Endothelial cell of umbilical vein (primary cell): Measurements from ENCODE around the gene LRRC32. TPM values are rescaled to one million over a fixed set of nuclear protein-coding genes. Genes with fewer than 3 reads are reported as not detected.

Experiments used
- BruUV-seq: library from RNA; stranded (reverse); fragments of 400-500 nt; replicated peaks from 2 replicates; lab custom pipeline; 2021; lab: Mats Ljungman, UMichigan
- CTCF ChIA-PET: fragments of 300-600, 350-600 bp; sonication (Branson Sonifier 250); formaldehyde crosslinking; loops from one replicate; lab custom pipeline; 2021; ENCODE audit warnings: antibody characterized with exemption, inconsistent platforms; lab: Charles Lee
- POLR2A ChIA-PET: fragments of 300-600, 350-600 bp; sonication (Branson Sonifier 250); formaldehyde crosslinking; loops from one replicate; lab custom pipeline; 2021; ENCODE audit warnings: antibody characterized with exemption, inconsistent platforms; lab: Charles Lee
- DNase-seq: peaks from one replicate; pipeline ENCODE4 v3.0.0-alpha.2; 2011; ENCODE audit warnings: low read depth, low spot score
- FAIRE-seq: peaks from 2 replicates; lab custom pipeline; 2011; peaks lifted over from hg19 to GRCh38; lab: Jason Lieb, UNC
- H2AFZ ChIP-seq: 2 replicates; pipeline ENCODE4 v1.6.0; 2012; ENCODE audit warnings: low read depth, low read length, control low read depth, inconsistent platforms
- H3K27ac ChIP-seq: 2 replicates; pipeline ENCODE4 v1.5.1; 2011; ENCODE audit warnings: low read depth, mild to moderate bottlenecking, control low read depth, low read length, moderate library complexity; ENCODE audit not compliant: insufficient read depth
- H3K27me3 ChIP-seq, 2 experiments: 2 replicates each; pipeline versions ENCODE4 v1.6.0 to v1.6.1; 2011; ENCODE audit warnings: low read length in 2 of 2, mixed read lengths in 1 of 2; ENCODE audit not compliant: control insufficient read depth in 2 of 2, insufficient read depth in 2 of 2
- H3K36me3 ChIP-seq, 2 experiments: 2 replicates in 1 of 2; 3 replicates in 1 of 2; pipeline ENCODE4 v1.5.1; 2011; ENCODE audit warnings: low read length in 2 of 2, mild to moderate bottlenecking in 1 of 2, moderate library complexity in 1 of 2; ENCODE audit not compliant: control insufficient read depth in 2 of 2, insufficient read depth in 2 of 2; ENCODE audit errors: extremely low read depth in 1 of 2
- H3K4me1 ChIP-seq: 3 replicates; pipeline ENCODE4 v1.5.1; 2011; ENCODE audit warnings: mild to moderate bottlenecking, low read length; ENCODE audit not compliant: control insufficient read depth, insufficient read depth; ENCODE audit errors: extremely low read depth
- H3K4me2 ChIP-seq: 2 replicates; pipeline ENCODE4 v1.6.1; 2011; ENCODE audit warnings: low read length, control low read depth, mixed read lengths; ENCODE audit not compliant: insufficient read depth
- H3K4me3 ChIP-seq, 3 experiments: fragments of 200-600 bp in 1 of 3; sonication (generic), shearing (Covaris generic) in 1 of 3; replicated peaks in 1 of 3; 2 replicates each; pipeline ENCODE4 v1.5.1; 2011 to 2016; ENCODE audit warnings: control low read depth in 3 of 3, low read length in 3 of 3, mild to moderate bottlenecking in 2 of 3, inconsistent platforms in 1 of 3, low read depth in 1 of 3, moderate library complexity in 1 of 3; ENCODE audit not compliant: insufficient read depth in 1 of 3
- H3K79me2 ChIP-seq: 2 replicates; pipeline ENCODE4 v1.6.0; 2012; ENCODE audit warnings: low read length, inconsistent platforms; ENCODE audit not compliant: control insufficient read depth, insufficient read depth
- H3K9ac ChIP-seq: replicated peaks from 2 replicates; pipeline ENCODE3; 2011; ENCODE audit warnings: low read length, control low read depth; ENCODE audit not compliant: insufficient read depth; ENCODE audit errors: extremely low read depth
- H3K9me1 ChIP-seq: replicated peaks from 3 replicates; pipeline ENCODE4 v1.6.0; 2011; ENCODE audit warnings: mild to moderate bottlenecking, low read length; ENCODE audit not compliant: control insufficient read depth, insufficient read depth; ENCODE audit errors: extremely low read depth
- H3K9me3 ChIP-seq: replicated peaks from 2 replicates; pipeline ENCODE4 v1.5.1; 2012; ENCODE audit warnings: low read length, inconsistent platforms; ENCODE audit not compliant: control insufficient read depth, insufficient read depth
- H4K20me1 ChIP-seq: replicated peaks from 2 replicates; pipeline ENCODE3; 2011; ENCODE audit warnings: mild to moderate bottlenecking, low read length; ENCODE audit not compliant: control insufficient read depth, insufficient read depth; ENCODE audit errors: extremely low read depth
- CTCF ChIP-seq, 2 donors: IDR thresholded peaks; 1 replicate in 1 of 2; 2 replicates in 1 of 2; pipeline ENCODE4 v1.5.1; 2011; ENCODE audit warnings: low read length in 2 of 2, mild to moderate bottlenecking in 2 of 2, moderate library complexity in 2 of 2, control low read depth in 1 of 2, inconsistent platforms in 1 of 2, low read depth in 1 of 2; ENCODE audit not compliant: insufficient read depth in 1 of 2; ENCODE audit errors: extremely low read depth in 1 of 2
- EZH2 ChIP-seq: IDR thresholded peaks from 2 replicates; pipeline ENCODE4 v1.6.1; 2012; ENCODE audit warnings: borderline replicate concordance, low read depth, mild to moderate bottlenecking, moderate library complexity, low read length, inconsistent platforms; ENCODE audit not compliant: severe bottlenecking
- FOS ChIP-seq: IDR thresholded peaks from 2 replicates; pipeline ENCODE4 v1.6.1; 2011; ENCODE audit warnings: mild to moderate bottlenecking, low read length, moderate library complexity, borderline replicate concordance; ENCODE audit not compliant: insufficient read depth
- GATA2 ChIP-seq: IDR thresholded peaks from 2 replicates; pipeline ENCODE4 v1.7.0; 2011; ENCODE audit warnings: low read depth, mild to moderate bottlenecking, moderate library complexity, mixed read lengths, low read length; ENCODE audit not compliant: insufficient read length, insufficient read depth
- MAX ChIP-seq: IDR thresholded peaks from 2 replicates; pipeline ENCODE4 v1.6.1; 2011; ENCODE audit not compliant: insufficient read depth, insufficient read length
- MYC ChIP-seq: IDR thresholded peaks from one replicate; pipeline ENCODE4 v1.6.1; 2011; ENCODE audit warnings: mild to moderate bottlenecking, low read depth, low read length
- POLR2A ChIP-seq: IDR thresholded peaks from 2 replicates; pipeline ENCODE4 v1.6.1; 2012; ENCODE audit warnings: low read depth, mild to moderate bottlenecking, control low read depth, low read length
- POLR2AphosphoS5 ChIP-seq: IDR thresholded peaks from 2 replicates; pipeline ENCODE4 v1.6.1; 2012; ENCODE audit warnings: low read depth, mild to moderate bottlenecking, control low read depth, low read length, moderate library complexity; ENCODE audit not compliant: insufficient read depth
- dilution Hi-C: fragments of 300-500 bp; cut with MboI; formaldehyde crosslinking; loops from one replicate; pipeline ENCODE4 v1.15.0; 2019; ENCODE audit warnings: low sequenced_read_pairs; ENCODE audit not compliant: extremely low pct_ligation_motif_present
- intact Hi-C: fragments of 100-400 bp; cut with micrococcal nuclease; formaldehyde crosslinking; loops from one replicate; pipeline ENCODE4 v1.10.0; 2022
- polyA plus RNA-seq, 4 experiments: library from polyadenylated mRNA; depleted of rRNA in 3 of 4; stranded (reverse) in 3 of 4; unstranded in 1 of 4; fragments of >200 nt; gene quantifications; 2 replicates each; pipeline versions ENCODE4 v1.2.1 to v1.2.3, GENCODE V29; 2011 to 2012; ENCODE audit warnings: missing spikeins in 1 of 4
- total RNA-seq: library from RNA; stranded (reverse); gene quantifications from 2 replicates; pipeline ENCODE4 v1.2.3, GENCODE V29; 2021

LRRC32 gene
- total and polyA plus RNA-seq, 2 donors (not counting 3 experiments of a cell fraction or from before 2014, with no cell fraction given), result 77.2 to 117 TPM

- no peaks in the 10 kb centered on the region for H3K27me3 ChIP-seq
- no peak overlapping the region for H3K4me2 ChIP-seq
- no peaks in the 10 kb centered on the region for H3K9me3 ChIP-seq
- intact Hi-C loops, result no loop called here
- no peak overlapping the region for H2AFZ ChIP-seq
- peaks cover 0 to 49% of the 10 kb centered on the region in 2 experiments for H3K36me3 ChIP-seq
- no peak overlapping the region for H3K27ac ChIP-seq
- H3K79me2 ChIP-seq, result no peaks in the 10 kb centered on the region
- BruUV-seq, result no TSS peak
- no peak overlapping the region for H3K4me3 ChIP-seq
- CTCF ChIA-PET, result interaction anchor here (0.9 kb wide), 1 partner anchor 15 kb away, joined by 3 read pairs; no protein-coding TSS in a partner anchor
- H4K20me1 ChIP-seq, result no peaks in the 10 kb centered on the region
- TF ChIP-seq MAX (no peak), EZH2 (no peak), POLR2A (no peak), MYC (no peak), CTCF (IDR thresholded peaks at IDR 0.05; ENCODE audit: extremely low read depth in 1 of 2, insufficient read depth in 1 of 2, low read depth in 1 of 2, low read length in 2 of 2) (no peak), FOS (no peak), GATA2 (no peak), POLR2AphosphoS5 (no peak)
- no peaks in the 10 kb centered on the region for H3K4me1 ChIP-seq
- H3K9me1 ChIP-seq, result no peaks in the 10 kb centered on the region
- POLR2A ChIA-PET, result no interaction called here
- H3K9ac ChIP-seq, result no peak overlapping the region
- dilution Hi-C loops, result no loop called here
- DNase-seq (no peak), FAIRE-seq (no peak)
These were observed 12.3 kb downstream of the LRRC32 start for GRCh38 chr11:76658231-76658630.
